ENCODE results near the gene KRT39. TPM values are rescaled to one million over a fixed set of nuclear protein-coding genes. Genes with fewer than 3 reads are reported as not detected.
"Not testable (repeated sequence)": the region's sequence is repeated elsewhere in the genome, so short reads cannot be mapped to it uniquely, and the experiment has no call there.

KRT39 gene
- total RNA-seq, 1 experiment from 2014 or later = not detected

- in situ Hi-C loops (cut with HindIII; ENCODE audit: low sequenced_read_pairs) = no loop called here
- no peak for DNase-seq (ENCODE audit: low spot score)
Measured at GRCh38 chr17:40947929-40948328, 18.8 kb downstream of the KRT39 start.

GRCh38 chr17:40945414-40945813 lies 21.3 kb downstream of the KRT39 start:
- in situ Hi-C loops (cut with HindIII; ENCODE audit: low sequenced_read_pairs) = no loop called here
- no peak for DNase-seq (ENCODE audit: low spot score)

GRCh38 chr17:40944531-40944930 lies 22.2 kb downstream of the KRT39 start:
- in situ Hi-C loops (cut with HindIII; ENCODE audit: low sequenced_read_pairs) = no loop called here
- DNase-seq (ENCODE audit: low spot score) = no peak

GRCh38 chr17:40942553-40942952 lies 24.2 kb downstream of the KRT39 start:
- in situ Hi-C loops (cut with HindIII; ENCODE audit: low sequenced_read_pairs) = no loop called here
- DNase-seq (ENCODE audit: low spot score) = no peak

GRCh38 chr17:40940266-40940665 lies 26.5 kb downstream of the KRT39 start:
- DNase-seq (ENCODE audit: low spot score) = no peak
- in situ Hi-C loops (cut with HindIII; ENCODE audit: low sequenced_read_pairs) = no loop called here

GRCh38 chr17:40938981-40939380 lies 27.8 kb downstream of the KRT39 start:
- no peak for DNase-seq (ENCODE audit: low spot score)
- in situ Hi-C loops (cut with HindIII; ENCODE audit: low sequenced_read_pairs) = no loop called here

GRCh38 chr17:40937384-40937819 lies 29.3 kb downstream of the KRT39 start, which contains the start of gene KRT23:
Gene KRT23 (minus strand): TSS chr17:40937646. CDS start chr17:40936603, 1,043 bp downstream.
- in situ Hi-C loops (cut with HindIII; ENCODE audit: low sequenced_read_pairs) = no loop called here

GRCh38 chr17:40936976-40937375 lies 29.8 kb downstream of the KRT39 start:
- no peak for DNase-seq (ENCODE audit: low spot score)
- in situ Hi-C loops (cut with HindIII; ENCODE audit: low sequenced_read_pairs) = no loop called here

More at GRCh38 chr17:40937384-40937819, 29.3 kb downstream of the KRT39 start, which contains the start of gene KRT23:
- DNase-seq (ENCODE audit: low spot score) = no peak

- no peak for DNase-seq (ENCODE audit: low spot score)
- in situ Hi-C loops (cut with HindIII; ENCODE audit: low sequenced_read_pairs) = no loop called here
Measured at GRCh38 chr17:40936437-40936971, 30.2 kb downstream of the KRT39 start.

- no peak for DNase-seq (ENCODE audit: low spot score)
- in situ Hi-C loops (cut with HindIII; ENCODE audit: low sequenced_read_pairs) = no loop called here
Measured at GRCh38 chr17:40935624-40936023, 31.1 kb downstream of the KRT39 start.

- in situ Hi-C loops (cut with HindIII; ENCODE audit: low sequenced_read_pairs) = no loop called here
- DNase-seq (ENCODE audit: low spot score) = no peak
Measured at GRCh38 chr17:40932608-40933007, 34.1 kb downstream of the KRT39 start.

- DNase-seq (ENCODE audit: low spot score) = no peak
Measured at GRCh38 chr17:40931311-40931710, 35.4 kb downstream of the KRT39 start.

GRCh38 chr17:40926341-40926740 lies 40.4 kb downstream of the KRT39 start:
- in situ Hi-C loops (cut with HindIII; ENCODE audit: low sequenced_read_pairs) = no loop called here
- no peak for DNase-seq (ENCODE audit: low spot score)

More at GRCh38 chr17:40931311-40931710, 35.4 kb downstream of the KRT39 start:
- in situ Hi-C loops (cut with HindIII; ENCODE audit: low sequenced_read_pairs) = no loop called here

GRCh38 chr17:40922239-40922638 lies 44.5 kb downstream of the KRT39 start:
- DNase-seq (ENCODE audit: low spot score) = no peak
- in situ Hi-C loops (cut with HindIII; ENCODE audit: low sequenced_read_pairs) = no loop called here

- no peak for DNase-seq (ENCODE audit: low spot score)
- in situ Hi-C loops (cut with HindIII; ENCODE audit: low sequenced_read_pairs) = no loop called here
Measured at GRCh38 chr17:40921026-40921425, 45.7 kb downstream of the KRT39 start.

- in situ Hi-C loops (cut with HindIII; ENCODE audit: low sequenced_read_pairs) = not testable (repeated sequence)
Measured at GRCh38 chr17:40917116-40917515, 49.6 kb downstream of the KRT39 start.

GRCh38 chr17:40916366-40916765 lies 50.4 kb downstream of the KRT39 start:
- in situ Hi-C loops (cut with HindIII; ENCODE audit: low sequenced_read_pairs) = no loop called here
- DNase-seq (ENCODE audit: low spot score) = no peak

More at GRCh38 chr17:40917116-40917515, 49.6 kb downstream of the KRT39 start:
- not testable (repeated sequence) for DNase-seq (ENCODE audit: low spot score)

- no peak for DNase-seq (ENCODE audit: low spot score)
- in situ Hi-C loops (cut with HindIII; ENCODE audit: low sequenced_read_pairs) = no loop called here
Measured at GRCh38 chr17:40915721-40916256, 51.0 kb downstream of the KRT39 start.

- in situ Hi-C loops (cut with HindIII; ENCODE audit: low sequenced_read_pairs) = no loop called here
- no peak for DNase-seq (ENCODE audit: low spot score)
Measured at GRCh38 chr17:40915199-40915661, 51.5 kb downstream of the KRT39 start.

GRCh38 chr17:40914075-40914855 lies 52.5 kb downstream of the KRT39 start:
- DNase-seq (ENCODE audit: low spot score) = no peak
- in situ Hi-C loops (cut with HindIII; ENCODE audit: low sequenced_read_pairs) = no loop called here
